ENCODE data around the gene ATL2. TPM values are rescaled to one million over a fixed set of nuclear protein-coding genes. Genes with fewer than 3 reads are reported as not detected.

The ATL2 gene
- total RNA-seq, 1 donor from 2014 or later: 75.3 TPM

DNA sequence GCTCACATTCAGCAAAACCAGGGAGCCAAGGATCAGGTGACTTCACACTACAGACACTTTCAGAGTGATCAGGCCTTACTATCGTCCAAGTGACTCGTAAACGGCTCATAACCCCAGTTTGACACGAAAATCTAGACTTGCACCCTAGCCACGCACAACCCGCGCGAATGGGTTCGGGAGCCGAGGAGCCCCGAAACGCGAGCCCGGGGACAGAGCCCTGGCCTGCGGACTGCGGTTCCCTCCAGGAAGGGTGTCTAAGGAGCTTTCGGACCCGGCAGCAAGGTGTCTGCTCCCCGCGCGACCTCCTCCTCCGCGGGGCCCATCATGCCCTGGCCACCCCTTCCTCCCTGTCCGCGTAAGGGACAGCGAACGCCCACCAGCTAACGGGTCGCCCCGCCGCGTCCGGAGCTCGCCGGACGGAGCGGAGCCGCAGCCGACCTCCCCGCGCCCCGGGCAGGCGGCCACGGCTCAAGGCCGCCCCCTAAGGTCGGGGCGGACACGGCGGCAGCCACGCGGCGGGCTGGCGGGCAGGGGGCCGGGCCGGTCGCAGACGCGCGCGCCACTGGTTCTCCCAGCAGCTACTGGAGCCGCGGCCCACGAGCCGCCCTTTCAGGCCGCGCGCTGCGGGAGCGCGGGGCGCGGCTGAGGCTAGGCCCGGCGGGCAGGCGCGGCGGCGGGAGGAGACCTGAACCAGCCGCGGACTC lies 575 bp downstream of the ATL2 start:
- TF ChIP-seq, protein P1, sequence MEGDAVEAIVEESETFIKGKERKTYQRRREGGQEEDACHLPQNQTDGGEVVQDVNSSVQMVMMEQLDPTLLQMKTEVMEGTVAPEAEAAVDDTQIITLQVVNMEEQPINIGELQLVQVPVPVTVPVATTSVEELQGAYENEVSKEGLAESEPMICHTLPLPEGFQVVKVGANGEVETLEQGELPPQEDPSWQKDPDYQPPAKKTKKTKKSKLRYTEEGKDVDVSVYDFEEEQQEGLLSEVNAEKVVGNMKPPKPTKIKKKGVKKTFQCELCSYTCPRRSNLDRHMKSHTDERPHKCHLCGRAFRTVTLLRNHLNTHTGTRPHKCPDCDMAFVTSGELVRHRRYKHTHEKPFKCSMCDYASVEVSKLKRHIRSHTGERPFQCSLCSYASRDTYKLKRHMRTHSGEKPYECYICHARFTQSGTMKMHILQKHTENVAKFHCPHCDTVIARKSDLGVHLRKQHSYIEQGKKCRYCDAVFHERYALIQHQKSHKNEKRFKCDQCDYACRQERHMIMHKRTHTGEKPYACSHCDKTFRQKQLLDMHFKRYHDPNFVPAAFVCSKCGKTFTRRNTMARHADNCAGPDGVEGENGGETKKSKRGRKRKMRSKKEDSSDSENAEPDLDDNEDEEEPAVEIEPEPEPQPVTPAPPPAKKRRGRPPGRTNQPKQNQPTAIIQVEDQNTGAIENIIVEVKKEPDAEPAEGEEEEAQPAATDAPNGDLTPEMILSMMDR (IDR thresholded peaks at IDR 0.05; ENCODE audit: unreplicated experiment): no peak
- H3K27me3 Mint-ChIP-seq (ENCODE audit: low read depth): no peaks in the 10 kb centered on the region
- peak; percentile 39 to 62 for DNase-seq (ENCODE audit: low spot score in 2 of 2, unreplicated experiment in 2 of 2)
- peak overlapping the region; percentile 91 for H3K4me3 Mint-ChIP-seq
- peak overlapping the region; percentile 97 for H3K27ac Mint-ChIP-seq
- no peaks in the 10 kb centered on the region for H3K9me3 Mint-ChIP-seq
- H3K4me1 Mint-ChIP-seq: peaks cover 63% of the 10 kb centered on the region
- H3K36me3 Mint-ChIP-seq: no peaks in the 10 kb centered on the region

DNA sequence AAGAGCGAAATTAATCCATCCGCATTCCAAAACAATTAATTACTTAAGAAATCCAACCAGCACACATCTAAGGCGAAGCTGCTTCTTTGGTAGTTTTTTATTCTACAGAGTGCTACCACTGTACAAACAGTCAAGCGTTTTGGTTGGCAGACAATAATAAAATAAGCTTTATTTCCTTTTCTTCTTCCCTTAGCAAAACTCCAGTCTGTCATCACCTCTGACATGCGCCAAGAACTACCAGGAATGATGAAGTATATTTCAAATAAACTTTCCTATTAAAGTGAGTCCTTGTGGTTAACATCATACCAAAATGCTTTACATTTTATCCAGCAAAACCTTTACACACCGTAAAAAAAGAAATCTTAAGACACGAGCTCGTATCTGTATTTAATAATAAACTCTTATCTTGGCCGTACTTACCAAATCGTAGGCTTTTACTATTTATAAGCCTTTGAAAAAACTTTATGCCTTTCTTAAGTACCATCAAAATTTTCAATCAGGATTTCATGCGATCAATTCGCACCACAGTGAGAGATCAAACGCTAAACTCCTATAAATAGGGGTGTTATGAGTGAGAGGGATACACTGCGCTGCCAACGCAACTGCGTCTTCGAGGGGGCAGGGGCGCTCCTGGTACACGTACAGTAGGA lies 1.3 kb downstream of the ATL2 start:
- H3K4me1 Mint-ChIP-seq: peaks cover 59% of the 10 kb centered on the region
- no peak for DNase-seq (ENCODE audit: low spot score in 2 of 2, unreplicated experiment in 2 of 2)

DNA sequence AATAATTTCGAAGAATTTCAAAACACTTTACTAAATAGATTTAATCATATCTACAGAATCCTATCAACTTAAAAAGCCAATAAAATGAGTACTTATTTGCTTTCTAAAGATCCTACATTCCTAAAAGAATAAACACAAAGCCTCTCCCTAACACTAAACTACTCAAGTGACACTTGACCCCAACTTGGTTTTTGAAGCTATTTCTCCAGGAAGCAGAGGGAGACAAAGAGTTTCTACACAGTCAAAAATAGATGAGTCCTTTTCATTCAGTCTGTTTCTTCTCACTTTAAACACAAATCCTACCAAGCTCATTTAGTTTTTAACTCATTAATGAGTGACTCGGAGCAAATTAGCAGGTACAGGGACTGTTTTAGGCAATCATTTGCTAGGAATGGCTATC lies 2.1 kb downstream of the ATL2 start:
- no peaks in the 10 kb centered on the region for H3K9me3 Mint-ChIP-seq
- peak overlapping the region; percentile 97 for H3K27ac Mint-ChIP-seq
- H3K36me3 Mint-ChIP-seq: no peaks in the 10 kb centered on the region
- H3K4me3 Mint-ChIP-seq: peak overlapping the region; percentile 91
- DNase-seq (ENCODE audit: low spot score in 2 of 2, unreplicated experiment in 2 of 2): no peak
- no peaks in the 10 kb centered on the region for H3K27me3 Mint-ChIP-seq (ENCODE audit: low read depth)
- TF ChIP-seq, protein P1 (IDR thresholded peaks at IDR 0.05; ENCODE audit: unreplicated experiment): no peak
- H3K4me1 Mint-ChIP-seq: peaks cover 51% of the 10 kb centered on the region

More for the DNA sequence above, 1.3 kb downstream of the ATL2 start:
- TF ChIP-seq, protein P1 (IDR thresholded peaks at IDR 0.05; ENCODE audit: unreplicated experiment): no peak
- Mint-ChIP-seq H3K9me3 (no peaks in the 10 kb centered on the region), H3K27me3 (ENCODE audit: low read depth) (no peaks in the 10 kb centered on the region), H3K4me3 (peak overlapping the region; percentile 91), H3K36me3 (no peaks in the 10 kb centered on the region), H3K27ac (peak overlapping the region; percentile 97)

DNA sequence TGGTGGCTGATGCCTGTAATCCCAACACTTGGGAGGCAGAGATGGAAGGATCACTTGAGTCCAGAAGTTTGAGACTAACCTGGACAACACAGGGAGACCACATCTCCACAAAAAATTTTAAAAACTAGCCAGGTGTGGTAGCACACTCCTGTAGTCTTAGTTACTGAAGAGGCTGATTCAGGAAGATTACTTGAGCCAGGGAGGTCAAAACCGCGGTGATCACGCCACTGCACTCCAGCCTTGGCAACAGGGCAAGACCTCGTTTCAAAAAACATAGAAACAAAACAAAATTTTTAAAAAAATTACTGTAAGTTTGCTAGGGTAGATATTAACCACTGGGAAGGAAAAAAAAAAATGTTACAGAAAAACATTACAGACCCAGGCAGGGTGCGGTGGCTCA lies 5.8 kb downstream of the ATL2 start:
- peaks cover 36% of the 10 kb centered on the region for H3K4me1 Mint-ChIP-seq
- TF ChIP-seq, protein P1 (IDR thresholded peaks at IDR 0.05; ENCODE audit: unreplicated experiment): no peak
- no peaks in the 10 kb centered on the region for H3K27me3 Mint-ChIP-seq (ENCODE audit: low read depth)
- H3K9me3 Mint-ChIP-seq: no peaks in the 10 kb centered on the region
- no peak for DNase-seq (ENCODE audit: low spot score in 2 of 2, unreplicated experiment in 2 of 2)
- H3K36me3 Mint-ChIP-seq: no peaks in the 10 kb centered on the region
- no peak overlapping the region for H3K27ac Mint-ChIP-seq
- H3K4me3 Mint-ChIP-seq: no peak overlapping the region

DNA sequence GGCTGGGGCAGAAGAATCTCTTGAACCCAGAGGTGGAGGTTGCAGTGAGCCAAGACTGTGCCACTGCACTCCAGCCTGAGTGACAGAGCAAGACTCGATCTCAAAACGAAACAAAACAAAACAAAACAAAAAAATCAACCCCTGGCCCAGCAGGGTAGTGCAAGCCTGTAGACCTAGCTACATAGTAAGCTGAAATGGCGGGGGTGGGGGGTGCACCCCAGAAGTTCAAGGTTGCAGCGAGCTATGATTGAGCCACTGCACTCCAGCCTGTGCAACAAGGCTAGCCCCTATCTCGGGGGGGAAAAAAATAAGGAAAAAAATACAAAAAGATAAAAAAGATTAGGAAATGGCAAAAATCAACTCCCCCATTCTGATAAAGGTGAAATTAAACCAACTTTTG lies 6.4 kb downstream of the ATL2 start:
- H3K27ac Mint-ChIP-seq: peak overlapping the region; percentile 43
- H3K36me3 Mint-ChIP-seq: no peaks in the 10 kb centered on the region
- TF ChIP-seq, protein P1 (IDR thresholded peaks at IDR 0.05; ENCODE audit: unreplicated experiment): no peak
- no peak overlapping the region for H3K4me3 Mint-ChIP-seq
- H3K4me1 Mint-ChIP-seq: peaks cover 37% of the 10 kb centered on the region
- no peaks in the 10 kb centered on the region for H3K27me3 Mint-ChIP-seq (ENCODE audit: low read depth)
- DNase-seq (ENCODE audit: low spot score in 2 of 2, unreplicated experiment in 2 of 2): no peak
- no peaks in the 10 kb centered on the region for H3K9me3 Mint-ChIP-seq
